ENCODE results near the gene FAM168A. TPM values are rescaled to one million over a fixed set of nuclear protein-coding genes. Genes with fewer than 3 reads are reported as not detected.

Gene FAM168A
- total and polyA plus RNA-seq, 2 of the 8 experiments (the other 6 are each of a cell fraction or from before 2014, with no cell fraction given): 17.1 to 21.6 TPM

- no peak overlapping the region for H3K4ac ChIP-seq (replicated peaks; ENCODE audit: insufficient read length, low read depth, low read length)
- peaks cover 0 to 51% of the 10 kb centered on the region in 2 experiments; a peak in 3 of 4 replicates for H3K79me2 ChIP-seq (ENCODE audit: control insufficient read depth in 1 of 2, insufficient read depth in 2 of 2, low read length in 2 of 2)
- no peak overlapping the region for H2AFZ ChIP-seq (ENCODE audit: low read length)
- no peaks in the 10 kb centered on the region for H3K23me2 ChIP-seq (ENCODE audit: low read depth, low read length)
- CTCF ChIA-PET (ENCODE audit: partially characterized antibody): interaction anchor here (0.8 to 1.8 kb wide), 3 partner anchors 18 to 75 kb away, joined by 3 to 5 read pairs (median 4); no protein-coding TSS in a partner anchor
- H4K8ac ChIP-seq (ENCODE audit: extremely low read depth, insufficient read depth, low read length): no peak overlapping the region
- no peak overlapping the region for H3K14ac ChIP-seq (ENCODE audit: insufficient read length)
- H2BK5ac ChIP-seq (ENCODE audit: low read depth, low read length): no peak overlapping the region
- H2BK15ac ChIP-seq (ENCODE audit: low read length): no peak overlapping the region
- no peak overlapping the region for H4K5ac ChIP-seq (ENCODE audit: insufficient read length, low read depth, low read length)
- H3K4me3 ChIP-seq (ENCODE audit: extremely low read depth in 1 of 4, insufficient read depth in 2 of 4, low read depth in 3 of 4, low read length in 4 of 4): no peak overlapping the region
- H3K79me1 ChIP-seq (ENCODE audit: low read depth, low read length): peaks cover 2% of the 10 kb centered on the region; the same call in 1 of the 2 replicates
- H3K27ac ChIP-seq (ENCODE audit: low read depth, low read length): no peak overlapping the region
- H2AK5ac ChIP-seq (ENCODE audit: low read depth, low read length): no peak overlapping the region
- H4K20me1 ChIP-seq (replicated peaks in 1 of 2; ENCODE audit: control insufficient read depth in 1 of 2, insufficient read depth in 2 of 2, low read length in 2 of 2): peaks cover 1% of the 10 kb centered on the region in 2 experiments
- no peak overlapping the region for H2BK12ac ChIP-seq (ENCODE audit: low read depth, low read length)
- no peak overlapping the region for H3K56ac ChIP-seq (replicated peaks; ENCODE audit: insufficient read length, low read depth, low read length)
- POLR2A ChIA-PET (ENCODE audit: partially characterized antibody): no interaction called here
- H3K9ac ChIP-seq (replicated peaks in 1 of 4; ENCODE audit: extremely low read depth in 1 of 4, low read depth in 3 of 4, low read length in 3 of 4): no peak overlapping the region
- DNase-seq (ENCODE audit: low read depth in 1 of 2, low spot score in 2 of 2): no peak
- FAIRE-seq: no peak
- no peak overlapping the region for H3K23ac ChIP-seq (ENCODE audit: insufficient read length)
- no peak overlapping the region for H4K91ac ChIP-seq (replicated peaks; ENCODE audit: insufficient read length, low read length)
- H3K36me3 ChIP-seq (ENCODE audit: control insufficient read depth in 2 of 4, insufficient read depth in 4 of 4, low read length in 3 of 4): no peaks in the 10 kb centered on the region
- H3K4me2 ChIP-seq (ENCODE audit: insufficient read depth in 1 of 2, low read depth in 2 of 2, low read length in 2 of 2): no peak overlapping the region
- 96% methylated on average over 1 of the region's 1 CpG; no CpG with 5 or more reads in 1 of the 2 experiments for WGBS, 2 experiments (ENCODE audit: extremely low coverage in 1 of 2, insufficient coverage in 1 of 2, insufficient read length in 1 of 2, insufficient replicate concordance in 2 of 2, low coverage in 1 of 2, low lambda C conversion rate in 2 of 2, missing lambda C conversion rate in 1 of 2)
- H2BK120ac ChIP-seq (replicated peaks; ENCODE audit: low read depth, low read length): no peak overlapping the region
- H3K4me1 ChIP-seq (replicated peaks in 1 of 4; ENCODE audit: control insufficient read depth in 3 of 4, insufficient read depth in 4 of 4, low read length in 3 of 4): peaks cover 0 to 4% (median 0%) of the 10 kb centered on the region in 4 experiments; a peak in 2 of 7 replicates
- no peaks in the 10 kb centered on the region for H3K9me3 ChIP-seq (ENCODE audit: insufficient read depth in 2 of 2, low read depth in 1 of 2, low read length in 1 of 2)
- H3K27me3 ChIP-seq (replicated peaks in 1 of 4; ENCODE audit: control insufficient read depth in 3 of 4, extremely low read depth in 1 of 4, insufficient read depth in 3 of 4, low read length in 3 of 4): no peaks in the 10 kb centered on the region
- H2BK20ac ChIP-seq (ENCODE audit: low read length): no peak overlapping the region
- no peak overlapping the region for H3K18ac ChIP-seq (ENCODE audit: extremely low read depth, low read length)
Observed at GRCh38 chr11:73585834-73586575, 11.9 kb downstream of the FAM168A start.

Measured in H1 (cell line).